Superior temporal gyrus (tissue), 1 donor: ENCODE results near the gene FAN1.
"Not testable (repeated sequence)": the region's sequence is repeated elsewhere in the genome, so short reads cannot be mapped to it uniquely, and the experiment has no call there.

ENCODE experiments used
- DNase-seq: peaks from one replicate; pipeline ENCODE4 v3.0.0-alpha.2; 2016; ENCODE audit errors: extremely low spot score

Gene FAN1

DNA sequence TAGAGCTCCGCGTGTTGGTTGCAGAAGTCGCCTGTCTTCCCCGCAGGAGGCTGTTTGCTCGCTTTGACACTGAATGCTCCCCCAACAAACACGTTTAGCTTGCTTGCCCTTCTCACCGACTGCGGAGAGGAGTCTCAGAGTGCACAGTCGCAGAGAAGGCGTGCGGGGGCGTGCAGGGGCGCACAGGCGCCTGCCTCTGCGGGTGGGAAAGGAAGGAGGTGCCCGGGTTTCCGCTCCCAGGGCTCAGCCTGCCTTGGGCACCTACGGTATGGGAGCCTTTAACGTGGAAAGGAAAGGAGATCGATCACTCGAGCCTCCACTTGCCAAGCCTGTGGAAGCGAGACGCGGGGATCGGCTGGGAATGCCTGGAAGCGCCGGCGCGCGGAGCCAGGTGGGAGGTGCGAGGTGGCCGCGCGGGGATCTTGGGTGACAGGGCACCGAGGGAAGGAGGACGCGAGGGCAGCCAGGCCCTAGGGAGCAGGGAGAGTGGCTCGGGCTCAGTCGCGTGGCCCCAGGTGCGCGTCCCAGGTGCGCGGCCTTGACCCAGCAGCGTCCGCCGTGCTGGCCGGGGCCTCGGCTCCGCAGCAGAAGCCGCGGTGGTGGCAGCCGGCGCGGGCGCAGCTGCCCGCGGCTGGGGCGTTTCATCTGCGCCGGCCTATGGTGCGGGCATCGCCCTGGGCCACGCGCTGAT is at the start of gene FAN1:
FAN1 (plus strand) TSS at position 419 of the 691 bp plus-strand sequence. CDS start 749 bp downstream, outside the sequence.
- DNase-seq: peak; percentile 92

- peak; percentile 58 for DNase-seq
Observed at GRCh38 chr15:30859091-30859874, 44.4 kb upstream of the FAN1 start.

GRCh38 chr15:30865257-30865656 is 38.5 kb upstream of the FAN1 start:
- no peak for DNase-seq

DNA sequence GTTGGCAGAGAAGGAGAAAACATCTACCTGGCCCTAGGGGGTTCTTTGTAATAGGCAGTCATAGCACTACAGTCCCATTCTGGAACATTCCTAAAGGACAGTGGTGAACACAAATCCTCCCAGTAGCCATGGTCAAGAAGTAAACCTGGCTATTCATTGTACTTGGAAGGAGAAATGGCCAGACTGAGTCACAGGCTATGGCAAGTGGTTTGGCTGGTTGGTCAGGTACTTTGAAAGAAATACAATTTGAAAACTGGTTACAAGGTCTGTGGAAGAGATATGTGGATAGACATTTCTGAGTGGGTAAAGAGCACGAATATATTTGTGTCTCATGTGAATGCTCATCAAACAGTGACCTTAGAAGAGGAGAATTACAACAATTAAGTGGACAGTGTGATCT is 33.0 kb upstream of the FAN1 start:
- DNase-seq: no peak

GRCh38 chr15:30872341-30872748 is 31.4 kb upstream of the FAN1 start:
- DNase-seq: no peak

GRCh38 chr15:30877070-30877469 is 26.6 kb upstream of the FAN1 start:
- DNase-seq: no peak

- DNase-seq: no peak
Observed at GRCh38 chr15:30878515-30878914, 25.2 kb upstream of the FAN1 start.

GRCh38 chr15:30882849-30883433 is 20.8 kb upstream of the FAN1 start:
- DNase-seq: no peak

DNA sequence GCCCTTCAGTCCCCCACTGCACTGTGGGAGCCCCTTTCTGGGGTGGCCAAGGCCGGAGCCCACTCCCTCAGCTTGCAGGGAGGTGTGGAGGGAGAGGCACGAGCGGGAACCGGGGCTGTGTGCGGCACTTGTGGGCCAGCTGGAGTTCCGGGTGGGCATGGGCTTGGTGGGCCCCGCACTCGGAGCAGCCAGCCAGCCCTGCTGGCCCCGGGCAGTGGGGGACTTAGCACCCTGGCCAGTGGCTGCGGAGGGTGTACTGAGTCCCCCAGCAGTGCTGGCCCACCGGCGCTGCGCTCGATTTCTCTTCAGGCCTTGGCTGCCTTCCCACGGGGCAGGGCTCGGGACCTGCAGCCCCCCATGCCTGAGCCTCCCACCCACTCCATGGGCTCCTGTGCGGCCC is 20.0 kb upstream of the FAN1 start:
- not testable (repeated sequence) for DNase-seq

GRCh38 chr15:30885814-30886213 is 17.9 kb upstream of the FAN1 start:
- DNase-seq: no peak

DNA sequence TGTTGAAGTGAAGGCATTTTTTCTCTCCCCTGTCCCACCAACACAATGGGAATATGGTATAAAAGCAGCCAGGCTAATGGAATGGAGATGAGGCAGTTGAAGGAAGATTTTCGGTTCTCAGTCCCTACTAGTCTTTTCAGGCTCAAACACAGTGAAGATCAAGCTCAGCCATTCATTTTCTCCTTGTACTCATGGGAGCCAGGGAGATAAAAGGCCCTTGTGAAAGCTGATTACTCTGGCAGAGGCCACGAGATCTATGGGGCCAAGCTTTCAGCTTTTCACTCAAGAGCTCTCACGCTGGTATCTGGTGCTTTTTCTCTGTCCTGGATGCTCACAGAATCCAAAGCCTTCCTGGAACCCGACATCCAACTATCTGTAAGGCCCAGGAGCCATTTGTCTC is 14.5 kb upstream of the FAN1 start:
- DNase-seq: peak; percentile 73

DNA sequence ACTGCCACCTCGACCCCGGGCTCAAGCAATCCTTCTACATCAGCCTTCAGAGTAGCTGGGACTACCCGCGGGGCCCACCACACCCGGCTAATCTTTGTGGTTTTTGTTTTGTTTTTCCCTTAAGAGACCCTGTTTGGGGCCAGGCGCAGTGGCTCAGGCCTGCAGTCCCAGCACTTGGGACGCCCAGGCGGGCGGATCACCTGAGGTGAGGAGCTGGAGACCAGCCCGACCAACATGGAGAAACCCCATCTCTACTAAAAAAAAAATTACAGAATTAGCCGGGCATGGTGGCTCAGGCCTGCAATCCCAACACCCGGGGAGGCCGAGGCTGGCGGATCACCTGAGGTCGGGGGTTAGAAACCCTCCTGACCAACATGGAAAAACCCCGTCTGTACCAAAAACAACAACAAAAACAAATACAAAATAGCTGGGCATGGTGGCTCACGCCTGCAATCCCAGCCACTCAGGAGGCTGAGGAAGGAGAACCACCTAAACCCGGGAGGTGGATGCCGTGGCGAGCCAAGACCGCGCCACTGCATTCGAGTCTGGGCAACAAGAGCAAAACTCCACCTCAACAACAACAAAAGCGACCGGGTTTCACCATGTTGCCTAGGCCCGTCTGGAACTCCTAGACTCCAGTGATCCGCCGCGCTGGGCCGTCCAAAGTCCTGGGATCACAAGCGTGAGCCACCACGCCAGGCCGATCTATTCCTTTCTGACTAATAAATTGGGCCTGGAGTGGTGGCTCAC is 8.1 kb upstream of the FAN1 start:
- DNase-seq: no peak

GRCh38 chr15:30896211-30896606 is 7.5 kb upstream of the FAN1 start:
- no peak for DNase-seq

GRCh38 chr15:30901889-30902288 is 1.8 kb upstream of the FAN1 start:
- DNase-seq: no peak

DNA sequence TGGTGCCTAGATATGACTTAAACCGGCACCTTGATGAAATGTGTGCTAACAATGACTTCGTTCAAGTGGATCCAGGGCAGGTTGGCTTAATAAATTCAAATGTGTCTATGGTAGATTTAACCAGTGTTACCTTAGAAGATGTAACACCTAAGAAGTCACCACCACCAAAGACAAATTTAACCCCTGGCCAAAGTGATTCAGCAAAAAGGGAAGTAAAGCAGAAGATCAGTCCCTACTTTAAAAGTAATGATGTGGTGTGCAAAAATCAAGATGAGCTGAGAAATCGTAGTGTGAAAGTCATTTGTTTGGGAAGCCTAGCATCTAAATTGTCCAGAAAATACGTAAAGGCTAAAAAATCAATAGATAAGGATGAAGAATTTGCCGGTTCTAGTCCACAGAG is 1.1 kb downstream of the FAN1 start:
- DNase-seq: no peak

GRCh38 chr15:30905821-30906220 is 2.1 kb downstream of the FAN1 start:
- DNase-seq: no peak

DNA sequence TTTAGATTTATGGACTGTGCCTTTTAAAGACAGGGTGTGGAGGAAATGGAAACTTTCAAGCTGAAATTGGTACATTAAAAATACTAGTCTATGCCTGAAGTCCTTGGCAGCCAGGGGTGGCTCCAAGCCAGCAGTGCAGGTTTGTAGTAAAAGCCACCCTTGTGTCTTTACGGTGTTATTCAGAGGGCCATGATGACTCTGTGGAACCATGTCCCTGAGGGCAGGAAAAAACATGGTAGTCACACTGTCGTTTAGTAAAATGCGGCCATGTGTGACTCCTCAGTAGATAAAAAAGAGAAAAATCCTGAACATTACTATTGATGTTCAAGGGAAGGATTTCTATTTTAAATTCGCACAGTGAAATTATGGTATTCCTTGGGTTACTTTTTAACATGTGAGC is 2.7 kb downstream of the FAN1 start:
- DNase-seq: no peak

- no peak for DNase-seq
Observed at GRCh38 chr15:30913761-30914160, 10.0 kb downstream of the FAN1 start.

DNA sequence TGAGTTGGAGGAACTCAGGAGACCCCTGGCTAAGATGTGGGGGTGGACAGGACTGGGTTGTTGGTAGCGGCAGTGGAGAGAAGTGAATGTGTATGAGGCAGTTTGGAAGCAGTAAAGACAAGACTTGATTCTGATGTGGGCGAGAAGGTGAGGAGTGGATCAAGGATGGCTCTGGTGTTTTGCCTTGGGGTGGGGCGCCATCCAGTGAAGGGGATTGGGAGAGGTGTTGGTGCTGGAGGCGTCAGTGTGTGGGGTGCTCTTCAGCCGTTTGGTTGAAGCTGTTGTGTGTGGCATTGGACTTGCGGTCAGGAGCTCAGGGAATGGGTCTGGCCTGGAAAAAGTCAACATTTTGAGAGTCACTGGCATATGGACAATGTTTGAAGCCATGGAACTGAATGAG is 13.3 kb downstream of the FAN1 start:
- DNase-seq: no peak

DNA sequence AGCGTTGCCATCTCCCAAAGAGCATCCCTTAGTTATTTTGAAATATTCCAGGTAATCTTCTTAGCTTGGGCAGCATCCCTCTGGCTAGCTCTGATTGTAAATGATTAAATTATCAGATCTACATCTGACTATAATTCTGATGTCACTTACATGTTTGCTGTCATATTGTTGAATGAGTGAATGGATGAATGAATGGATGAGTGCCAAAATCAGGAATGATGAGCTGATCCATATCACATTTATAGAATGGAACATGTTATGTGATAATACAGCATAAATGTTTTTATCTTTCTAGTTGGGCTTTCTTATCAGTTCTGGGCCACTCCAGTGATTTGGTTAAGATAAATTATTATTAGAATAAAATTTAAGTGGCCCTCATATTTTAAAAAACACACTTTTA is 14.0 kb downstream of the FAN1 start:
- no peak for DNase-seq

DNA sequence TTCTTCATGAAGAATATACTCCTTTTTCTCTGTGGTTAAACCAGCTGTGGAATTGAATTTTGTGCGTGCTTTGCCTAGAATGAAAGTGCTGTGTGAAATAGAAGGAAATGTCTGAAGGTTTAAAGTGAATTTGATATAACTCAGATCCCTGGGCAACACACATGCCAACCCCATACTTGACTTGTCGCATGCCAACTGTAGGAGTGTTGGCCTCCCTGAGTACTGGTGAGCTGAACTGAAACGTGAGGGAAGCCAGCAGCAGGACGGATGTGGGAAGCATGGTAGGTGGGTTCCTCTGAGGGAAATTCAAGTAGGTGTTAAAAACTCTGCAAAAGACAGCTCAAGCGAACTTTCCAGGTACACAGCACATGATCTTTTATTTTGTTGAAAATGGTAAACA is 14.7 kb downstream of the FAN1 start:
- no peak for DNase-seq

DNA sequence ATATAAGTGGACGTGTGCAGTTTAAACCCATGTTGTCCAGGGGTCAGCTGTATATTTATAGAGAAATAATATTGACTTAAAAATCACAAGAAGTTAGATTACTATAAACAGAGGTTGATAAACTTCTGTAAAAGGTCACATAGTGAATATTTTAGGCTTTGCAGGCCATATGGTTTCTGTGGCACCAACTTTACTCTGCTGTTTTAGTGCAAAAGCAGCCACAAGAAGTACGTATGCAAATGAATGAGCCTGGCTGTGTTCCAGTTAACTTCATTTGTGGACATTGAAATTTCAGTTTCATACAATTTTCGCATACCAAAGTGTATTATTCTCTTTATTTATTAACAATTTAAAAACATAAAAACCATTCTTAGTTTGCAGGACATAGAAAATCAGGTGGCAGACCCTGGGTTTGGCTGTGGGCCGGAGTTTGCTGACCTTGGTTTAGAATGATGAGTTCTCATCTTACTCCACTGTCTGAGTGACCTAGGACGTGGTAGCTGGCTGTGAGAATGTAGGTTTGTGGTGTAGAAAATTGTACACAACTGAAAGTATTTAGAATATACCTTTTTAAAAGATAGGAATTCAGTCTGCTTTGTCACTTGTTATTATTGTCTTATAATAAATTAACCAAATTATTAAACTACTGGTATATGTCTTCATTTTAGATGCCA is 16.3 kb downstream of the FAN1 start:
- DNase-seq: no peak
